GM12874 (cell line): ENCODE results near the gene RIMS4.

Experiments used
- CTCF ChIP-seq: IDR thresholded peaks from 2 replicates; pipeline ENCODE4 v1.5.1; 2011; ENCODE audit warnings: low read depth, mild to moderate bottlenecking, control low read depth, low read length, moderate library complexity; ENCODE audit not compliant: insufficient read depth

RIMS4 gene

GRCh38 chr20:44714701-44715498 lies 95.4 kb downstream of the RIMS4 start, which contains the start of gene CCN5:
CCN5 (plus strand) TSS chr20:44715369; CDS start chr20:44715391, 22 bp downstream.
- no peak for TF ChIP-seq CTCF

GRCh38 chr20:44714102-44714700 lies 96.1 kb downstream of the RIMS4 start:
- no peak for TF ChIP-seq CTCF

- TF ChIP-seq CTCF = no peak
Observed at GRCh38 chr20:44711237-44711636, 99.1 kb downstream of the RIMS4 start.

GRCh38 chr20:44709797-44710196 lies 100.5 kb downstream of the RIMS4 start:
- no peak for TF ChIP-seq CTCF

GRCh38 chr20:44709380-44709779 lies 101.0 kb downstream of the RIMS4 start:
- TF ChIP-seq CTCF = no peak

- TF ChIP-seq CTCF = no peak
Observed at GRCh38 chr20:44707018-44707579, 103.2 kb downstream of the RIMS4 start.

- no peak for TF ChIP-seq CTCF
Observed at GRCh38 chr20:44706301-44707017, 103.9 kb downstream of the RIMS4 start.
